ENCODE data around the gene SCTR. TPM values are rescaled to one million over a fixed set of nuclear protein-coding genes. Genes with fewer than 3 reads are reported as not detected.

Gene SCTR
- total and polyA plus RNA-seq, 2 of the 8 experiments (the other 6 are each of a cell fraction or from before 2014, with no cell fraction given), result 0.15 TPM; not detected in 1

- no peaks in the 10 kb centered on the region for H3K79me1 ChIP-seq (ENCODE audit: low read depth, low read length)
- no peak overlapping the region for H2BK120ac ChIP-seq (replicated peaks; ENCODE audit: low read depth, low read length)
- no peaks in the 10 kb centered on the region for H3K27me3 ChIP-seq (replicated peaks in 1 of 4; ENCODE audit: control insufficient read depth in 3 of 4, extremely low read depth in 1 of 4, insufficient read depth in 3 of 4, low read length in 3 of 4)
- no peaks in the 10 kb centered on the region for H4K20me1 ChIP-seq (replicated peaks in 1 of 2; ENCODE audit: control insufficient read depth in 1 of 2, insufficient read depth in 2 of 2, low read length in 2 of 2)
- FAIRE-seq (no peak), DNase-seq (ENCODE audit: low read depth in 1 of 2, low spot score in 2 of 2) (no peak)
- H2BK12ac ChIP-seq (ENCODE audit: low read depth, low read length), result no peak overlapping the region
- H2BK15ac ChIP-seq (ENCODE audit: low read length), result no peak overlapping the region
- H2AK5ac ChIP-seq (ENCODE audit: low read depth, low read length), result no peak overlapping the region
- H3K9me3 ChIP-seq (ENCODE audit: insufficient read depth in 2 of 2, low read depth in 1 of 2, low read length in 1 of 2), result no peaks in the 10 kb centered on the region
- H3K4me3 ChIP-seq (ENCODE audit: extremely low read depth in 1 of 4, insufficient read depth in 2 of 4, low read depth in 3 of 4, low read length in 4 of 4), result no peak overlapping the region
- H2AFZ ChIP-seq (ENCODE audit: low read length), result no peak overlapping the region
- no peaks in the 10 kb centered on the region for H3K36me3 ChIP-seq (ENCODE audit: control insufficient read depth in 2 of 4, insufficient read depth in 4 of 4, low read length in 3 of 4)
- no peak overlapping the region for H2BK5ac ChIP-seq (ENCODE audit: low read depth, low read length)
- H3K79me2 ChIP-seq (ENCODE audit: control insufficient read depth in 1 of 2, insufficient read depth in 2 of 2, low read length in 2 of 2), result no peaks in the 10 kb centered on the region
- 87% methylated on average over 3 of the region's 3 CpGs; no CpG with 5 or more reads in 1 of the 2 experiments for WGBS, 2 experiments (ENCODE audit: extremely low coverage in 1 of 2, insufficient coverage in 1 of 2, insufficient read length in 1 of 2, insufficient replicate concordance in 2 of 2, low coverage in 1 of 2, low lambda C conversion rate in 2 of 2, missing lambda C conversion rate in 1 of 2)
- no peak overlapping the region for H3K9ac ChIP-seq (replicated peaks in 1 of 4; ENCODE audit: extremely low read depth in 1 of 4, low read depth in 3 of 4, low read length in 3 of 4)
- no peak overlapping the region for H3K27ac ChIP-seq (ENCODE audit: low read depth, low read length)
- no peak overlapping the region for H4K5ac ChIP-seq (ENCODE audit: insufficient read length, low read depth, low read length)
- ChIA-PET CTCF (ENCODE audit: partially characterized antibody) (no interaction called here), POLR2A (ENCODE audit: partially characterized antibody) (no interaction called here)
- no peak overlapping the region for H4K8ac ChIP-seq (ENCODE audit: extremely low read depth, insufficient read depth, low read length)
- H3K4me2 ChIP-seq (ENCODE audit: insufficient read depth in 1 of 2, low read depth in 2 of 2, low read length in 2 of 2), result no peak overlapping the region
- peaks cover 0 to 4% (median 2%) of the 10 kb centered on the region in 4 experiments; a peak in 3 of 7 replicates for H3K4me1 ChIP-seq (replicated peaks in 1 of 4; ENCODE audit: control insufficient read depth in 3 of 4, insufficient read depth in 4 of 4, low read length in 3 of 4)
- no peaks in the 10 kb centered on the region for H3K23me2 ChIP-seq (ENCODE audit: low read depth, low read length)
- no peak overlapping the region for H3K14ac ChIP-seq (ENCODE audit: insufficient read length)
- no peak overlapping the region for H2BK20ac ChIP-seq (ENCODE audit: low read length)
- H3K56ac ChIP-seq (replicated peaks; ENCODE audit: insufficient read length, low read depth, low read length), result no peak overlapping the region
- no peak overlapping the region for H3K4ac ChIP-seq (replicated peaks; ENCODE audit: insufficient read length, low read depth, low read length)
- H3K23ac ChIP-seq (ENCODE audit: insufficient read length), result no peak overlapping the region
- H4K91ac ChIP-seq (replicated peaks; ENCODE audit: insufficient read length, low read length), result no peak overlapping the region
- no peak overlapping the region for H3K18ac ChIP-seq (ENCODE audit: extremely low read depth, low read length)
- TF ChIP-seq YY1 (IDR thresholded peaks at IDR 0.05; ENCODE audit: low read depth, low read length), result no peak
- no peak for TF ChIP-seq SP1 (IDR thresholded peaks at IDR 0.05; ENCODE audit: low read depth, low read length)
- no peak for TF ChIP-seq HDAC6 (IDR thresholded peaks at IDR 0.05; ENCODE audit: low read depth, low read length)
- no peak for TF ChIP-seq USF2 (IDR thresholded peaks at IDR 0.05; ENCODE audit: low read length)
- no peak for TF ChIP-seq BCL11A (IDR thresholded peaks at IDR 0.05; ENCODE audit: low read depth in 2 of 2, low read length in 2 of 2)
- TF ChIP-seq SIRT6 (IDR thresholded peaks at IDR 0.05; ENCODE audit: low read length), result no peak
- TF ChIP-seq MAFK (IDR thresholded peaks at IDR 0.05; ENCODE audit: low read depth, low read length), result no peak
- TF ChIP-seq JUN (IDR thresholded peaks at IDR 0.05; ENCODE audit: low read depth, low read length), result no peak
- TF ChIP-seq CTBP2 (IDR thresholded peaks at IDR 0.05; ENCODE audit: borderline replicate concordance, insufficient read depth, insufficient read length, low read length), result no peak
Measured at GRCh38 chr2:119393971-119394748, 130.1 kb downstream of the SCTR start.

Data from H1 (cell line).